Brain pericyte (primary cell): ENCODE results near the gene EEPD1.
"Not testable (repeated sequence)": the region's sequence is repeated elsewhere in the genome, so short reads cannot be mapped to it uniquely, and the experiment has no call there.

Source experiments
- DNase-seq: peaks from one replicate; pipeline ENCODE4 v3.0.0-alpha.2; 2012; ENCODE audit warnings: low read depth, low spot score

EEPD1 gene

GRCh38 chr7:36316319-36316718, 163.3 kb downstream of the EEPD1 start:
- DNase-seq = no peak

GRCh38 chr7:36317276-36317675, 164.2 kb downstream of the EEPD1 start:
- DNase-seq = no peak

GRCh38 chr7:36318116-36318515, 165.1 kb downstream of the EEPD1 start:
- DNase-seq = no peak

GRCh38 chr7:36321284-36321683, 168.2 kb downstream of the EEPD1 start:
- not testable (repeated sequence) for DNase-seq

GRCh38 chr7:36336390-36336789, 183.3 kb downstream of the EEPD1 start:
- no peak for DNase-seq

GRCh38 chr7:36338256-36338655, 185.2 kb downstream of the EEPD1 start:
- no peak for DNase-seq

GRCh38 chr7:36343548-36343947, 190.5 kb downstream of the EEPD1 start:
- no peak for DNase-seq

GRCh38 chr7:36344622-36345021, 191.6 kb downstream of the EEPD1 start:
- DNase-seq = no peak

- DNase-seq = no peak
Measured at GRCh38 chr7:36346260-36346831, 193.3 kb downstream of the EEPD1 start.

- peak; percentile 49 for DNase-seq
Measured at GRCh38 chr7:36348256-36348655, 195.2 kb downstream of the EEPD1 start.

- peak; percentile 54 for DNase-seq
Measured at GRCh38 chr7:36348771-36349170, 195.7 kb downstream of the EEPD1 start.

- no peak for DNase-seq
Measured at GRCh38 chr7:36349626-36350025, 196.6 kb downstream of the EEPD1 start.
